ENCODE measurements around the gene PDZD4.

The PDZD4 gene

DNA sequence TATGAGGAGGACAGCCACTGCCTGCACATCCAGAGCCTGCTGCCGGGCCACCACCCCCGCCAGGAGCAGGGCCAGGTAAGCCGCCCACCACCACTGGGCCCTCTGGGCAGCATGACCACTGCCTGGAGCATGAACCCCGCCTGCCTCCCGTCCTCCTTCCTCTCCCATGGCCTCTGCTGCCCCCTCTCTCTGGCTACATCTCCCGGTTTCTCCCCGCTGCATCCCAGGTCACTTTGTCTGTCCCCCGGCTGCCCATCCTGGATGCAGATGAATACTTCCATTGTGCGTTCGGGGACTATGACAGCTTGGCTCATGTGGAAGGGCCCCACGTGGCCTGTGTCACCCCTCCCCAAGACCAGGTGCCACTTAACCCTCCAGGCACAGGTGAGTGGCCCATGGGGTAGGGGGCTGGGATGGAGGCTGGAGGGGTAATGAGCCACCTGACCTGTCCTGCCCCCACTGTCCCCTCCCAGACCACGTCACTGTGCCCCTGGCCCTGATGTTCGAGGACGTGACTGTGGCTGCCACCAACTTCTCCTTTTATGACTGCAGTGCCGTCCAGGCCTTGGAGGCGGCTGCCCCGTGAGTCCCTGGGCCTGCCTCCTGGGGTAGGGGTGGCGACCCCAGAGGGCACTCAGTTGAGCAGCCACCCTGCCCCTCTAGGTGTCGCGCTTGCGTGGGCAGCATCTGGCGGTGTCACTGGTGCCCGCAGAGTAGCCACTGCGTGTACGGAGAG is 60.3 kb downstream of the PDZD4 start:
- DNase-seq: no peak

DNA sequence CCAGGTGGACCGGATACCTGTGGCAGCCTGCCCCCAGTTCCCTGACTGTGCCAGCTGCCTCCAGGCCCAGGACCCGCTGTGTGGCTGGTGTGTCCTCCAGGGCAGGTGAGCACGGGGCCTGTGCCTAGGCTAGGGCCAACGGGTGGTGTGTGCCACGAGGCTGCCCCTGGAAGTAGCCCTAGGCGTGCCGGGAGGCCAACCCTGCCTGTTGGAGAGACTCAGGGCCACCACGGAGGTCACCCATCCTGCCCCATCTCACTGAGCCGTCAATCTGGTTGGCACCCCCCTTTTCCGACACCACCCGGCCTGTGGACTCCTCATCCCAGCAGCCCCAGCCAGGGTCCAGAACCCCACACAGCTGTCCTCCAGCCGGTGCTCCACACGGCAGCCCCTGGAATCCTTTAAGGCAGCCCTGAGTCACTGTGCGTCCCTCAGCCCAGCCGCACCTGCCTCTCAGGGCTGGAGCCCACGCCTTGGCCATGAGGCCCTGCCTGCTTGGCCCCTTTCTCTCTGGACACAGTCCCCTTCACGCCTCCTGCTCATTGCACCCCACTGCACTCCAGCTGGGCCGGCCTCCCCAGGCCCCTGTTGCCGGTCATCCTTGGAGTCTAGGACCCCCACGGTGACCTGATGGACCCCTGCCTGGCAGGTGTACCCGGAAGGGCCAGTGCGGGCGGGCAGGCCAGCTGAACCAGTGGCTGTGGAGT is 61.0 kb downstream of the PDZD4 start:
- no peak for DNase-seq

GRCh38 chrX:153768311-153769157 is 61.8 kb downstream of the PDZD4 start:
- DNase-seq: no peak

DNA sequence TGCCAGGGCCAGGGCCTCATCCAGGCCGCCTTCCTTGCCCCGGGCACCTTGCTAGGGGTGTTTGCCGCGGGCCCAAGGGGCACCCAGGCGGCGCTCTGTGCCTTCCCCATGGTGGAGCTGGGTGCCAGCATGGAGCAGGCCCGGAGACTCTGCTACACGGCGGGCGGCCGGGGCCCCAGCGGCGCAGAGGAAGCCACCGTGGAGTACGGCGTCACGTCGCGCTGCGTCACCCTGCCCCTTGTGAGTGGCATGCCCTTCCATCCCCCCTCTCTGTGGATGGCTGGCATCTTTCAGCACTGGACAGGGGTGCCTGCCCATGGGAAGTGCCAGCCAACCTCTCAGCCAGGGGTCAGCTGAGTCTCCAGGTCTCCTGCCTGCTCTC is 62.7 kb downstream of the PDZD4 start:
- no peak for DNase-seq

DNA sequence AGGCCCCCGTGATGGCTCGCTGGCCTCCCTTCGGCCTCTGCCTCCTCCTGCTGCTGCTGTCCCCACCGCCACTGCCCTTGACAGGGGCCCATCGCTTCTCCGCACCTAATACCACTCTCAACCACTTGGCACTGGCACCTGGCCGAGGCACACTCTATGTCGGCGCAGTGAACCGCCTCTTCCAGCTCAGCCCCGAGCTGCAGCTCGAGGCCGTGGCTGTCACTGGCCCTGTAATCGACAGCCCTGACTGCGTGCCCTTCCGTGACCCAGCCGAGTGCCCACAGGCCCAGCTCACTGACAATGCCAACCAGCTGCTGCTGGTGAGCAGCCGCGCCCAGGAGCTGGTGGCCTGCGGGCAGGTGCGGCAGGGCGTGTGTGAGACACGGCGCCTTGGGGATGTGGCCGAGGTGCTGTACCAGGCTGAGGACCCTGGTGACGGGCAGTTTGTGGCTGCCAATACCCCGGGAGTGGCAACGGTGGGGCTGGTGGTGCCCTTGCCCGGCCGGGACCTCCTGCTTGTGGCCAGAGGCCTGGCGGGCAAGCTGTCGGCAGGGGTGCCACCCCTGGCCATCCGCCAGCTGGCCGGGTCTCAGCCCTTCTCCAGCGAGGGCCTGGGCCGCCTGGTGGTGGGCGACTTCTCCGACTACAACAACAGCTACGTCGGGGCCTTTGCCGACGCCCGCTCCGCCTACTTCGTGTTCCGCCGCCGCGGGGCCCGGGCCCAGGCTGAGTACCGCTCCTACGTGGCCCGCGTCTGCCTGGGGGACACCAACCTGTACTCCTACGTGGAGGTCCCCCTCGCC is 63.3 kb downstream of the PDZD4 start:
- DNase-seq: no peak

DNA sequence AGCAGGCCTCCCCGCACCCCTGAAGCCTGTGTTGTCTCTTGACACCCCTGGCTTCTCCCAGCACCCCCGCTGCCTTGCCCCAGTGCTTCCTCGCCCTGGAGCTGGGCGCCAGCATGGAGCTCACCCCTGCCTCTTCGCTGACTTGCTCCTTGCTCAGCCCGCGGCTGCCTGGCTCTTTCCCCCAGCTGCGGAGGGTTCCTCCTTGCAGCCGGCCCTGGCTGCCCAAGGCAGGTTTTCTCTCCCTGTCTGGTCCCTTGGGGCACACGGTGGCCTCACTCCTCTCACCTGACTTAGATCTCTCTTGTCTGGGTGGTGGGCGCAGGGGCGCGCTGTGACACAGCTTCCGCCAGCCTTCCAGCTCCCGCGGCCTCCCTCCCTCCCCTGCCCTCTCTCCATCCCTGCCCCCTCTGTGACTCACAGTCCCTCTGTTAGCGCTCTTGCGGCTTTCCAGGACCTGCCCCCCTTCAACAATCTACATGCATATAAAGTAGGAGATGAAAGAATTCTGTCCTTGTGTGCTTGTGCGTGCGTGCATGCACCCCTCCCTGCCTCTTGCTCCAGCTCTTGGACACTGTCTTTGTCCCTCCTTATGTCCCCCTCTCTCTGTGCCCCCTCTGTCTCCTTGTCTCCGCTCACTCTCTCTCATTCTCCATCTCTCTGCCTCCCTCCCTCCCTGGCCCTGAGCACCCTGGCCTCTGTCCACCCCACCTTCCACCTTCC is 64.1 kb downstream of the PDZD4 start:
- DNase-seq: no peak

- DNase-seq: no peak
These were observed 64.9 kb downstream of the PDZD4 start for GRCh38 chrX:153765138-153766079.

DNA sequence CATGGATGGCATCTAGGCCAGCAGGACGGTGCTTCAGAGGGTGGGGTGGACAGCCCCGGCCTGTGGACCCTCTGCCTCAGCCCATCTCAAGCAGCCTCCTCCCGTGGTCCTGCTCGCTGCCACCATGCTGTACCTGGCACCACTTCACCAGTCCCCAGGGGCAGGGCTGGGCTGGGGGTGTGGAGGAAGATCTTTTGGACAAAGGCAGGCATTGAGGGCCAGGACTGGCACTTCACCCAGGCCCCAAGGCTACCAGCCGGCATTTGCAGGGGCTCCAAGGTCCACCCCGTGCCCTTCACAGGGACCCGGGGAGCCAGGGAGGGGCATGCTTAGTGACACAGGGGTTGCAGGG is 65.6 kb downstream of the PDZD4 start:
- DNase-seq: no peak

- peak; percentile 55 for DNase-seq
These were observed 66.2 kb downstream of the PDZD4 start, which contains the start of gene PLXNB3 for GRCh38 chrX:153763989-153764755. TSS of gene PLXNB3 (plus strand) at chrX:153764249. CDS start at chrX:153765536, 1,287 bp downstream.

- DNase-seq: no peak
These were observed 66.9 kb downstream of the PDZD4 start for GRCh38 chrX:153763298-153763932.

- no peak for DNase-seq
These were observed 67.6 kb downstream of the PDZD4 start for GRCh38 chrX:153762626-153763173.

GRCh38 chrX:153761863-153762262 is 68.5 kb downstream of the PDZD4 start:
- DNase-seq: no peak

DNA sequence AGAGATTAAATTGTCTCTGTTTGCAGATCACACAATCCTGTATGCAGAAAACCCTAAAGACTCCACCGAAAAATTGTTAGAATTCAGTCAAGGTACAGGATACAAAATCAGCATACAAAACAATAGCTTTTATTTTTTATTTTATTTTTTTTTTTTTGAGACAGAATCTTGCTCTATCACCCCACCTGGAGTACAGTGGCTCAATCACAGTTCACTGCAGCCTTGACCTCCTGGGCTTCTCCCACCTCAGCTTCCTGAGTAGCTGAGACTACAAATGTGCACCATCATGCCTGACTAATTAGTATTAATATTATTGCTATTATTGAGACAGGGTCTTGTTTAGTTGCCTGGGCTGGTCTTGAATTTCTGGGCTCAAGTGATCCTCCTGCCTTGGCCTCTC is 75.2 kb downstream of the PDZD4 start:
- no peak for DNase-seq
